CD4-positive, alpha-beta T cell treated with Interleukin-12 subunit alpha and Interleukin-12 subunit beta, for 1 hour (primary cell): ENCODE results near the gene INS.

Source experiments
- DNase-seq: peaks from one replicate; pipeline ENCODE4 v3.0.0-alpha.2; 2020

Gene INS

DNA sequence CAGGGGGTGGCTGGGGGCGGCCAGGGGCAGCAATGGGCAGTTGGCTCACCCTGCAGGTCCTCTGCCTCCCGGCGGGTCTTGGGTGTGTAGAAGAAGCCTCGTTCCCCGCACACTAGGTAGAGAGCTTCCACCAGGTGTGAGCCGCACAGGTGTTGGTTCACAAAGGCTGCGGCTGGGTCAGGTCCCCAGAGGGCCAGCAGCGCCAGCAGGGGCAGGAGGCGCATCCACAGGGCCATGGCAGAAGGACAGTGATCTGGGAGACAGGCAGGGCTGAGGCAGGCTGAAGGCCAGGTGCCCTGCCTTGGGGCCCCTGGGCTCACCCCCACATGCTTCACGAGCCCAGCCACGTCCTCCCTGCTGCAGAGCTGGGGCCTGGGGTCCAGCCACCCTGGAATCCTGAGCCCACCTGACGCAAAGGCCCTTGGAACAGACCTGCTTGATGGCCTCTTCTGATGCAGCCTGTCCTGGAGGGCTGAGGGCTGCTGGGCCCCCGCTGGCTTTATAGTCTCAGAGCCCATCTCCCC, at the start of gene INS:
Gene INS, minus strand, starts transcription at position 474 of the 524 bp plus-strand sequence. Its CDS starts 238 bp downstream, at position 236.
- no peak for DNase-seq

DNA sequence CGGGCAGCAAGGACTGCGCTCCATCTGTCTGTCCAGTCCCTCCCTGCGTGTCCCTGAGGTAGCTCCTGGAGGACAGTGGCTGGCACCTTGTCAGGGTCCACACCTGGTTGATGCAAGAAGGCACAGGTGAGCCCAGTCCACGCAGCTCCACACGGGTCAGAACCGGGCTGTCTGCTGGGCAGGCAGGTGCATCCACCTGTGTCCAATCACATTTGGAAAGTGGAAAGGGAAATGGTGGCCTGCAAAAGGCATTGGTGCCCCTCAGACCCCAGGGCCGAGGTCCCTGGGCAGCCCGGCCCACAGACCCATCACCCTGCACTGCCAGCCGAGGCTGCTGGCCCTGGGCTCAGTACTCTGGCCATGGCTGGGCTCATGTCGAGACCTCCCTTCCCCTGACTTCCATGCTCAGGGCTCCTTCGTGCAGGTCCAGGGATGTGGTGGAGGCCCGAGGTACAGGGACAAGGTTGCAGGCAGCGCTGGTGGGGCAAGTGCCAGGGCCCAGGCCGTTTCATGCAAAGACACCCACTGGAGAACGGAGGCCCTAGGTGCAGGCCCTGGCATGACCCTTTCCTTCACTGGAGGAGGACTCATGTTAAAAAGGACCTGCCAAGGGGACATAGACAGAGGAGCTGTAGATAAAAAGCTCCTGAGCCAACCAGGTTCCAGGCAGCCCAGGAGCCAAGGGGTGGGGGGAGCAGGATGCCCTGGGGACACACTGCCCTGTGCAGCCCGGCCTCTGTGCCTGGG, 49.5 kb upstream of the INS start:
- no peak for DNase-seq

- no peak for DNase-seq
These were observed 48.9 kb upstream of the INS start for GRCh38 chr11:2209900-2210321.

GRCh38 chr11:2209370-2209801, 48.4 kb upstream of the INS start:
- no peak for DNase-seq

- DNase-seq: no peak
These were observed 47.8 kb upstream of the INS start for GRCh38 chr11:2208691-2209369.

DNA sequence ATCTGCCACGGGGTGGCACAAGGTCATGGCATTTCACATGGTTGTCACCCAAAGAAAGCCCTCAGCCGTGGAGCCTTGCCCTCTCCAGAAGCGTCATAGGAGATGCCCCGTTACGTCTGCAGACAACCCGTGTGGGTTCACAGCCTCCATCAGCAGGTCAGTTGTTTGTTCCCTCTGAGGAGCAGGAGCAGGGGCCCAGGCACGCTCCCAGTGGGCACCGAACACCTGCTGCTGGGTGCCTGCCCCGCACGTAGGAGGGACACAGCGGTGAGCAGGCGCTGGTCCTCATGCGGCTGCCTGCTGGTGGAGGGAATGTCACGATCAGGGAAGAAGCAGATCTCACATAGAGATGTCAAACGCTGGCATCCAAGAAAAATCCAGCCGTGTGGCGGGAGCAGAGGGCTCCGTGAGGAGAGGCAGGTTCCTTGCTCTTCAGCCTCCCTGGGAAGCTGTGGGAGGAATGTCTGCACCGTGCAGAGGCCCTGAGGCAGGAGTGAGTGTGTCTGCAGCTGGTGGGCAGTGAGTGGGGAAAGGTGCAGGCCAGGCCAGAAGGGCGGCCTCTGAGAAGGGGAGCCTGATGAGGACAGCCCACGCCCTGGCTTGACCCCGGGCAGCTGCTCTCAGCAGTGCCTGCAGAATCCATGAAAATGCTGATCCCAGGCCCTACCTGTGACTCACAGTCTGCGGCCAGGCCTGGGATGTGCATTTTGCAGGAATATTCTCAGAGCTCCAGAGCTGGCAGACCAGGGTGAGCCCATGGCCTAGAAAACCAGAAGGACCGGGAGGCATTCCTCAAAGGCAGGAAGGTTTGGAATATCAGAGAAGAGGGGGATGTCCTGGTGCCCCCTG, 47.0 kb upstream of the INS start:
- no peak for DNase-seq

- no peak for DNase-seq
These were observed 46.2 kb upstream of the INS start for GRCh38 chr11:2207212-2207611.

- no peak for DNase-seq
These were observed 45.1 kb upstream of the INS start for GRCh38 chr11:2205981-2206690.

DNA sequence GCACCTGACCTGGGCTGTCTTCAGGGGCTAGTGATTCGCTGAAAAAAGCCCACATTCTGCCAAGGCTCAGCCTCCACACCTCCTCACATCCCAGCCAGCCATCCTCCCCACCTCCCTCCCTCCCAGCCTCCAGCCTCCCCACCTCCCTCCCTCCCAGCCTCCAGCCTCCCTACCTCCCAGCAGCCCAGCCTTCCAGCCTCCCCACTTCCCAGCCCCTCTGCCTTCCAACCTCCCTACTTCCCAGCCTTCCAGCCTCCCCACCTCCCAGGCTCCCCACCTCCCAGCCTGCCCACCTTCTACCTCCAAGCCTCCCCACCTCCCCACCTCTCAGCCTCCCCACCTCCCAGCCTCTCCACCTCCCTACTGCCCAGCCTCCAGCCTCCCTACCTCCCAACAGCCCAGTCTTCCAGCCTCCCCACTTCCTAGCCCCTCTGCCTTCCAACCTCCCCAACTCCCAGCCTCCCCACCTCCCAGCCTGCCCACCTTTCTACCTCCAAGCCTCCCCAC, 44.3 kb upstream of the INS start:
- no peak for DNase-seq

DNA sequence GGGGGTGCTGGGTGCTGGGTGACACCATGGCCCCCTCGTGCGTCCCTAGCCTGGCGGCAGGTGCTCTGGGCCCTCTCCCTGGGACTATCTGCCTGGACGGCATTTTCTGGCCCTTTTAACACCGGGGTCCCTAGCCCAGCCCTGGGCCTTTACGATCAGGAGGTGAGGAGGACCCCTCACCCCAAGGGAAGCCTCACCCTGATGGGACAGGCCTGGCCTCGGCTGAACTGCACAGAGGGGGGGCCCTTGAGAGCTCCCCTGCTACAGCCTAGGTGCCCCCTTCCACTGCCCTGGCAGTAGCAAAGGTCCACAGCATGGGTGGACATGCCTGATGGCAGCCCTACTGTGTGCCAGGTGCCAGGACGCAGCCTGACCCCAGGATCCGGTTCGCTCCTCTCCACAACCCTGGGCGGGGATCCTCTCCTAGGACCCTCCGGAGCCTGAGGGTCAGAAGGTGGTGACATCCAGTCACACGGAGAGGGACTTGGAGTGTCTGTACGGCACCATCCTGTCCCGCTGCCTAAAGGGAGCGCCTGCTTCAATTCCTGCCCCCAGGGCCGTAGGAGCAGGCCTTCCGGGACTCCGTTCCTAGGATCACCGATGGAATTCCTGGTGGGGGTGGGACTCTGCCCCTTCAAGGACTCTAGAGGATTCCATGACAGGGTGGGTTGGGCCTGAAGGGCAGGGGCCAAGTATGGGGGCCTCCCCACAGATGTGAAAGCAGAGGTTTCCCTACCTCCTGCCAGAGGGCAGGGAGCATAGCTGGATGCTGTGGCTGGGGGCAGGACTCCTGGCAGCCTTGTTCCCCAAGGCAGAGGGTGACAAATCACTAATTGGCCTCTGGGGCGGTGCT, 43.6 kb upstream of the INS start:
- no peak for DNase-seq

DNA sequence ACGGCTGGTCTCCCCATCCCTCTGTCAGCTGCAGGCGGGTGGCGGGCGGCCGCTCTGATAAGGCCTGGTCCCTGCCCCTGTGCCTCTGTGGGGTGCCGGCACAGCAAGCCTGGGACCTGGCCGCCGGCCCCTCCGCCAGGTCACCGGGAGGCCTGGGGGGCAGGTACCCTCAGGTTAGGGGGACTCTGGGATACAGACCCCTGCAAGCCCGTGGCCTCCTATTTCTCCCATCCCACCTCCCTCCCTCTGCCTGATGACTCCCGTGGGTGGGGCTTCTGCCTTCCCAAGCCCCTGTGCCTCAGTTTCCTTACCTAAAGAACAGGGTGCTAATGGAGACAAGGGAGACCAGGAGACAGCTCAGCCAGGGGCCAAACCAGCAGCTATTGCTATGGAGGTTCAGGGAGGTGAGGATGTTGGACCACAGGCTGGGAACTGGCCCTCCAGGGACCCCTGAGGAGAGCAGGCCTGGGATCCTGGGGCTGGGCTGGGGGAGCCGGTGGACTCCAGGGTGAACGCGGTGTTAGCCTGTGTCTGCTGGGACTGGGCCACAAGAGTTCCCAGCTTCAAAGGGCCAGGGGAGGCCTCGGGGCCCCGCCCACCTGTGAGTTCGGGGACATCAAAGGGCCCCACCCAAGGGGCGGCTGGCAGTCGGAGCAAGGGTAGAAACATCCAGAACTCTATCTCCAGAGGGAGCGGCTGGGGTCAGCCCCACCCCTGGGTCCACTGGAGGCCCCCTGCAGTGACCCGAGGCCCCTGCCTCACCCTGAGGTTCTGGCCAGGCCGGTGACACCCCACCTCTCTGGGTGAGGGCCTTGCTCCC, 42.6 kb upstream of the INS start:
- DNase-seq: no peak

DNA sequence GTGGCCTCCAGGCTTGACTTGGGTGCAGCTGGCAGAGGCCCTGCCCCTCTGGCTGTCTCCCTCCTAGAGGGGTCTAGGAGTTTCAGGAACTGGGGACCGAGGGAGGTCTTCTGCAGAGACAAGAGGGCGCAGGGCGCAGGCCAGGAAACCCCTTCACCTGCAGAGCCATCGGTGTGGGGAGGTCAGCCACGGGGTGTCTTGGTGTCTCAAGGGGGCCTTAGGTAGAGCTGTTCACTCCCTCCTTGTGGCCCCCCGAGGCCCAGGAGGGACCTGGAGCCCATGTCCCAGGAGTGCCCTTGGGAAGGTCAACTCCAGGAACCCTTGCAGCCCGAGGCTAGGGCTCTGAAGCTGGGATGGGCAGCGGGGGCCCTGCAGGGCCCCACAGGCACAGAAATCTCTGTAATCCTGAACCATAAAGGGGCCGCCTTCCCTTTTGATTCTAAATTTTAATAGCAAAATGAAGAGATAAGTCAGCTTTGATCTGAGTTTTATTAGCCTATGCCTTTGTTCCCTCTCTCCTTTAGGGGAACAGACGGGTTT, 42.0 kb upstream of the INS start:
- no peak for DNase-seq

GRCh38 chr11:2202071-2202899, 41.3 kb upstream of the INS start:
- no peak for DNase-seq

DNA sequence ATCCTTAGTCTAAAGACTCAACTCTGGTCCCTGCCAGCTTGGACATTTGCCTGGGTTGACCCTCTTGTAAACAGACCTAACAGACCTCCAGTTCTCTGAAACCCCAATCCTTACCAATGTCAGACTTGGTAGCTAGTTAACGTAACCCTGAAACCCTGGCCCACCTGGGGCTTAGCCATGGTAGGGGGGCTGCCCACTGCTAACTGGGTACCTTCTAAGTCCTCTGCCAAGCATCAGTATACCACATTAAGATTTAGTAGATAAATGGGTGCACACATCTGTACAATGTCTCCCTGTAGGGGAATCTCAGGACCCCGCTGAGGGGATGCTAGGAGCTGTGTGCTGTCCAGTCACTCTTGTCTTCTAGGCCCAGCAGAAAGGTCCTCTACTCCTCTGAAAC, 40.5 kb upstream of the INS start:
- DNase-seq: no peak

- no peak for DNase-seq
These were observed 40.0 kb upstream of the INS start for GRCh38 chr11:2200957-2201519.

GRCh38 chr11:2200536-2200935, 39.5 kb upstream of the INS start:
- no peak for DNase-seq

DNA sequence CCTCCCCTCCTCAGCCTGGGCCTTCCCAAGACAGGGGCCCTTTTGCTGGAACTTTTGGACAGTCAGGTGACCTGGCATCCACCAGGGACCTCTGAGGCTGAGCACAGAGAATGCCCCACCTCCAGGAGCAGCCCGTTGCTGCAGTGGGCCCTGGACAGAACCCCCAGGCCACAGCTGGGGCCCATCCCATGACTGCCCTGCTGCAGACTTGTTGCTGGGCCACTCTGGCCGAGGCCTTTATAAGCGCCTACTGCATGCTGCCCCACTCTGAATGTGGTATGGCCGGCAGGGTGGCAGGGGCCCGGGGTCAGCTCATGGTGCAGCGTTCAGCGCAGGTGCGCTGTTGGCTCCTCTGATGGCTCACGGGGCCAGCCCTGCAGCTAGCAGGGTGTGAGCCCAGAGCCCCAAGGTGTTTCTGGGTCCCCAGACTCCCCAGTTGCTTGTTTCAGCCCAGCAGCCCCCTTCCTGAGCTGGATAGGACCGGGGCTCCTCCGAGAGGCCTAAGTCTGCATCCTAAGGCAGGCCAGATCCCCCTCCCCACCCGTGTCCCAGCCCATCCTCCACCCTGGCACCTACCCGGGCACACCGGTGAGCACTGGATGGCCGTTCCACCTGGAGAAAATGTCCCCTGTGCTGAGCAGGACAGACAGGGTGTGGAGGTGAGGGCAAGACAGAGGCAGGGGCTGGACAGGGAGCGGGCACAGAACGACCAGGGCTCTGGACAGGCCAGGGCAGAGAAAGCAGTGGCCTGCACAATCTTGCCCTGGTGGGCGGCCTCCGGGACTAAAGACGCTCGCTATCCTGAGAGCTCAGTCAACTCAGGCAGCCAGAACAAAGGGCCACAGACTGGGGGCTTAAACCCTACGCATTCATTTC, 38.7 kb upstream of the INS start:
- DNase-seq: no peak
